GF-D8 (cell line): ENCODE results near the gene IP6K3.

Source experiments
- DNase-seq: peaks from one replicate; lab custom pipeline; 2025; lab: John Stamatoyannopoulos, UW

Gene IP6K3

DNA sequence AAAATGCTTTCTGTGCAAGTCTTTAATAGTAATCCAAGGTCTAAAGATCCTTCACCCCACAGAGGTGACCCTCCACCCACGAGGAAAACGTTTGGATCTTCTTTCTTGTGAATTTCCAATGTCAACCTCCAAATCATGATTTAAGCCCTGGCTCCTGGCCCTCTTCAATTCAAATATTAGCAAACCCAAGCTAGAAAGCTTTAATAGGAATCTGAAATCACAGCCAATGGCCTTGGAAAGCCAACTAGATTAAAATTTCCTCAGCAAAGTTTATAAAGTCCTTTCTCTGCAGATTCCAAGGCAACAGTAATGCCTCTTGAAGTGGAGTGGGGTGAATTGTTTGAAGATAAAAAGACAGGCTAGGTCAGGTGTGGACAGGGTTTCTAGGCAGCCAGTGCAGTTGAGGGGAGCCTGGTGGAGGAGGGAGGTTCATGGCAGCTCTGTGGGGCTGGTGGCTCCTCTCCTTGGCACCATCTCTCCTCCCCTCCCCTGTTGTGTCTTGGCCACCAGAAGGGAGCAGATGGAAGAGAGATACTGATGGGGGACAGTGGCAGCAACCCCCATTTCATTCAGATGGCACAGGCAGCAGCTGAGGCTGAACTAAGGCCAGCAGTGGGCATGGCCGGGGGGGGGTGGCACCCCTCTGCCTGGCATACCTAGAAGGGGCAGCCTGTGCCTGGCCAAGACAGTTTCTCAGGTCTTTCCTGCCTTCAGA, 23.2 kb downstream of the IP6K3 start:
- no peak for DNase-seq

DNA sequence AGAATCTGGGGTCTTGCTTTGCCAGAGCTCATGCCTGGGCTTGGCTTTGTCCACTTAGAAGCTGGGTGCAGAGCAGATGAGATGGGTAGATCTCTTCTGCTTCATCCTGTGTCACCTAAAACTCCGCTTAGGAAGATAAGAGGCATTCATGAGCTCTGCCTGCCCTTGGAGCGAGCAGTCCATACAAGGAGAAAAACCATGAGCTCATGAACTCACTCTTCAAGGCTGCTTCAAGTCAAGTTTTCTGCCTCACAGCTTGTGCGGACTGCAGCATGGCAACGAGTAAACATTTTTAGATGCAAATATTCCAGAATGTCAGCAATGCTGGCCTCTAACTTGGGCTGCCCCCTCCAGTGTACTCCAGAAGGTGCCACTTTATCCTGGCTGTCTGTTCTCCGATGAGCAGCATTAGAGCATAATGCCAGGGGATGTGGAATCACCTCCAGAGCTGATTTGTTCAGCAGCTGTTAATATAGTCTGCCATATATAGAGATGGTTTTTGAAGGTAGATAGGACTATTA, 24.5 kb downstream of the IP6K3 start:
- DNase-seq = no peak

- no peak for DNase-seq
Measured at GRCh38 chr6:33721508-33721907, 25.2 kb downstream of the IP6K3 start.

- DNase-seq = no peak
Measured at GRCh38 chr6:33720998-33721397, 25.7 kb downstream of the IP6K3 start.

DNA sequence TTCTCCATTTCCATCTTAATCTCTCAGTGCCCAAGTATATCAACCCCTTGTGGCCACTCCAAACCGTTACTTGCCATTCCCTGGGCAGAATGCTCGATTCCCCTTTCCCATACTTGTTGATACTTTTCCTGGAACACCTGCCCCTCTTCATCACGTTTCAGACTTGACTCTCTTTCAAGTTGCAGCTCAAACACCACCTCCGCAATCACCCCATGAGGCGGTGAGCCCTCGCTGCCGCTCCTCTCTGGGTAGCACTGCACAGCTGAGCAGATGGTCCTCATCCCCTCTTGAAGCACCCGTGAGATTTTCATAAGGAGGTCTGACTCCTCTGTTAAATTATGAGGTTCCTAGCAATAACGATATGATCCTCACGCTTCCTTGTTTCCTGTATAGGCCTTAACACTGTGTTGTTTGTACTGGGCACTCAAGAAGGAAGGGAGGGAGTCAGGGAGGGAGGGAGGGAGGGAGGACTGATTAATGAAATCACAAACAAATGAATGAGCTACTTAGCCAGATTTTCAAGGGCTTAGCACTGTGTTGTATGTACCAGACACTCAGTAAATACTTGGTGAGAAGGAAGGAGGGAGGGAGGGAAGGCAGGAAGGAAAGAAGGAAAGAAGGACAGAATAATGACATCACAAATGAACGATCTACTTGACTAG, 27.2 kb downstream of the IP6K3 start:
- DNase-seq = no peak

DNA sequence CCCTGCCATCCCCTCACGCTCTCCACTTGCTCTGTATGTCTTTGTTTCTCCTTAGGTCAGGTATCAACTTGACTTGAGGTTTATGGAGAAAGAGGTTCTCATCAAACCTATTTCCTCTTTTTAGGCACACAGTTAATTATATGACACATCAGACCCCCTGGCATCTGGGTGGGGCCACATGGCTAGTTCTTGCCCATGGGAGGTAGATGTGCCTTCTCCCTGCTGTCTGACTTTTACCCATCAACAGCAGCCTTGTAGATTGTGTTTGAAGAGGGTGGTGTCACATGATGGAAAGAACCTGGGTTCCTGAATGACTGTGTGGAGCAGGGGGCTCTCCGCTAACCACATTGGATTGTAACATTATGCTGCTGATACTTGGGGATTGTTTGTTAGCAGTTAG, 28.0 kb downstream of the IP6K3 start:
- DNase-seq = no peak

- DNase-seq = no peak
Measured at GRCh38 chr6:33717934-33718455, 28.7 kb downstream of the IP6K3 start.

- DNase-seq = no peak
Measured at GRCh38 chr6:33716890-33717632, 29.6 kb downstream of the IP6K3 start.

DNA sequence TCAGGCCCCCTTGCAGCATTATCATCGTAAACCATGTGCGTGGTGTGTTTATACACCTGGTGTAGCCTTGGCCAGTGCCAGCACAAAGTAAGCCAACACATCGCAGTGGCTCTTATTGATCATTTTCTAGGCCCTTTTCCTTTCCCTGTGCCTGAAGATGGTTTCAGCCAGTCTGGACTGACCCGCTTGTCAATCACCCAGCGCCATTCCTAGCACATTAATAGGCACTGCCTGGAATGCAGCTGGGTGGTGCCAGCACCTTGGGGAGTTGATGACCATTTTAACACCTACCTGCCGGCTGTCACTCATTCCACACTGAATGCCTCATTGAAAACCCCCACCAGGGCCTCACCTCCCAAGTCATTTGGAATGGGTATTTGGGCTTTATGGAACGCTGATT, 30.3 kb downstream of the IP6K3 start:
- DNase-seq = no peak

DNA sequence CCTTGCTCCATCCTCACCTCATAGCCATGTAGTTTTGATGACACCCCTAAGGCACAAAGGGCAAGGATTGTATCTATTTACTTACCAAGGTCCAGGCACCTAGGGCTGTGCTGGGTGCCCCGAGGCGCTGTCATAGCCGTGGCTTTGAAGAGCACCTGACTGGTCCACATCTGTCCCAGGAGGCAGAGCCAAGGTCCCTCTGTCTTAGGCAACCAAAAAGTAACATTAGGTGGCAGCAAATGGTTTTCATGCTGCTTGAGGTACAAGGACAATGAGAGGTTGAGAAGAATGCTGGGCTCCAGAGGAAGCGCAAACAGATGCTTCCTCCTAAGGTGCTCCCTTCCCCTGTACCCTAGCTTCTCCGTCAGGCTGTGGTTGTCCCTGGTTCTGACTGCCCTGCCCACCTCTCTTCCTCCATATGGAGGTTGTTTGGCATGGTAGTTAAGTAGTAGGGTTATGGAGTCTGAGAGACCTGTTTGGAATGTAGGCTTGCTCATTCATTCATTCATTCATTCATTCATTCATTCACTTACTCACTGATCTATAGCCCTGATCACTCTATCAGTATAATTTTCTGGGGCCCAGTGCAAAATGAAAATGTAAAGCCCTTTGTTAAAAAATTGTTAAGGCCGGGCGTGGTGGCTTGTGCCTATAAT, 32.2 kb downstream of the IP6K3 start:
- no peak for DNase-seq

DNA sequence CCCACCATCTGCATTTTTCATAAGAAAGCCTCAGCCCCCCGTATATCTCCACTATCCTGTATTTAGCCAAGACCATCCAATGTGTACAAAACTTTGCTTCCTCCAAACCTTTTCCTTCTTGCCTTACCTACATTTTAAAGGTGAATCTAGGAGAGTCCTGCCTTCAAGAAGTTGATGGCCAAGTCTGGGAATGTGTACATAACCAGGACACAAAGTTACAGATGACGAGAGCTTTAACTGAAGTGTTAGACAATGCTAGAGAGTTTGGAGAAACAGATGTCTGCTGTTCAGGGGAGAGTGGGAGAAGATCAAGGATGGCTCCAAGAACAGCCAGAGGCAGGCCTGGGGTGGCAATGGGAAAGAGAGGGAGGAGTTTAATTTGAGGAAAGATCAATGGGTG, 32.9 kb downstream of the IP6K3 start:
- DNase-seq = no peak

DNA sequence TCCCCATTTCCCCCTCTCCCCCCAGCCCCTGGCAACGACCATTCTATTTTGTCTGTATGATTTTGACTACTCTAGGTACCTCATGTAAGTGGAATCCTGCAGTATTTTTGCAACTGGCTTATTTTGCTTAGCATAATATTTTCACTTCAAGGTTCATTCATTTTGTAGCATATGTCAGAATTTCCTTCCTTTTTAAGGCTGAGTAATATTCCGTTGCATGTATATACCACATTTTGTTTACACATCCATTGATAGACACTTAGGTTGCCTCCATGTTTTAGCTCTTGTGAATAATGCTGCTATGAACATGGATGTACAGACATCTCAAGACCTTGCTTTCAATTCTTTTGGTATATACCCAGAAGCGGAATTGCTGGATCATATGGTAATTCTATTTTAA, 33.8 kb downstream of the IP6K3 start:
- DNase-seq = no peak

GRCh38 chr6:33711140-33712129, 35.3 kb downstream of the IP6K3 start, which contains the start of gene UQCC2:
Gene UQCC2, minus strand, starts transcription at chr6:33711700. Its CDS starts 14 bp downstream, at chr6:33711686.
- DNase-seq = peak; percentile 89

- peak; percentile 13 for DNase-seq
Measured at GRCh38 chr6:33710296-33711121, 36.2 kb downstream of the IP6K3 start.

GRCh38 chr6:33709605-33710295, 37.0 kb downstream of the IP6K3 start:
- DNase-seq = no peak

GRCh38 chr6:33708516-33709204, 38.0 kb downstream of the IP6K3 start:
- no peak for DNase-seq

GRCh38 chr6:33707771-33708170, 38.9 kb downstream of the IP6K3 start:
- DNase-seq = no peak

DNA sequence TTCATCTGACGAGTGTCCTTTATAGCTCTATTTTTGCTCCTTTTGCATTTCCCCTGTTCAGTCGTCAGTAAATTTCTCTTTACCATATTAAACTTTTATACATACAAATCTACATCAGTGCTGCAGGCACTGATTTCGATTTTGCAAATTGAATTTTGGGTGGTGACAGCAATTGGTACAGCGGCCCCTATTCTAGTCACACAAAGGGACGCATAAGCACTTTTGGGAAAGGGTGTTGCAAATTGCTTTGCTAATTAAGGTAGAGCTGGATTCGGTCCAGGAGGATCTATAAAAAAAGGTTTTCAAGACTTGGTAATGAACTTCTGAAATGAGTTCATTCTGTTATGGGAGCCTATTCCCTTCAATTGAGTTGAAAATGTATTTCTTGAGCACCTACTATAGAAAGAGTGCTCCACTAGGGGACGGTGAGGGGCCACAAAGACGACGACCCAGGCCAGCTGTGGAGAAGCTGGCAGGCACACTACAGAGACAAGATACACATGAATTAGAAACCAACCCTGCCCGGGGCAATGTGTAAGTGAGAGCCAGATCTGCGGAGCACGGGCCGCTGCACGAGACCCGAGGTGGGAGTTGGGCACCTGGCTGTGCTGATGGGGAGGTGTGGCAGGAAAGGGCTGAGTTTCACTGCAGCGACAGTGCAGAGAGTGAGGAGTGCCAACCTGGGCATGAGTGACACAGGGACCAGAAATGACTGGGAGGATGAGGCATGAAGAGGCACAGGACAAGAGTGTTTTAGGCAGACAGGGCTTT, 40.6 kb downstream of the IP6K3 start:
- no peak for DNase-seq
